A549 (cell line): ENCODE data around the gene SUPV3L1. TPM values are rescaled to one million over a fixed set of nuclear protein-coding genes. Genes with fewer than 3 reads are reported as not detected.
A peak's percentile ranks its signal among the peaks of the same experiment; 100 is the strongest.

Experiments
- ATAC-seq, 2 experiments: fragments of 200-7000 bp in 1 of 2; fragments of >200 bp in 1 of 2; cut with Nextera tagmentation in 1 of 2; cut with Tn5 transposase in 1 of 2; 3 replicates each; pipeline versions ENCODE4 v1.8.0 to v1.9.1; 2018 to 2020; ENCODE audit warnings: mild to moderate bottlenecking in 1 of 2, moderate library complexity in 1 of 2
- CTCF ChIA-PET: fragments of 300-600 bp; sonication (Branson Sonifier 250); formaldehyde crosslinking; extraction: SDS; loops from one replicate; lab custom pipeline; 2021; ENCODE audit warnings: antibody characterized with exemption, inconsistent platforms; lab: Yijun Ruan, JAX
- POLR2A ChIA-PET: fragments of 350-600 bp; formaldehyde crosslinking; extraction: SDS; loops from one replicate; lab custom pipeline; 2021; ENCODE audit warnings: antibody characterized with exemption, inconsistent platforms; lab: Yijun Ruan, JAX
- DNase-seq, 2 experiments: peaks; one replicate each; pipeline versions ENCODE4 v3.0.0 to v3.0.0-alpha.2; 2011 to 2016; ENCODE audit warnings: low read depth in 1 of 2, low spot score in 1 of 2
- FAIRE-seq: peaks from 2 replicates; lab custom pipeline; 2011; peaks lifted over from hg19 to GRCh38; lab: Jason Lieb, UNC
- H3K27ac ChIP-seq, 2 experiments: fragments of >200 bp; sonication (Bioruptor Twin); formaldehyde crosslinking; 3 replicates each; pipeline ENCODE4 v1.5.1; 2016 to 2017
- H3K4me1 ChIP-seq: fragments of >200 bp; sonication (Bioruptor Twin); formaldehyde crosslinking; 3 replicates; pipeline ENCODE4 v1.6.1; 2016
- H3K4me2 ChIP-seq: fragments of >200 bp; sonication (Bioruptor Twin); formaldehyde crosslinking; 3 replicates; pipeline ENCODE4 v1.6.1; 2016
- H3K4me3 ChIP-seq: fragments of >200 bp; sonication (Bioruptor Twin); formaldehyde crosslinking; 3 replicates; pipeline ENCODE4 v1.5.1; 2016
- H3K9me3 ChIP-seq: fragments of >200 bp; sonication (Bioruptor Twin); formaldehyde crosslinking; 3 replicates; pipeline ENCODE4 v1.6.1; 2016
- BHLHE40 ChIP-seq: IDR thresholded peaks from 2 replicates; pipeline ENCODE4 v1.6.1; 2012; ENCODE audit warnings: low read depth, low read length, inconsistent platforms
- CEBPB ChIP-seq, 2 experiments: fragments of >200 bp in 1 of 2; sonication (Bioruptor Twin) in 1 of 2; formaldehyde crosslinking in 1 of 2; IDR thresholded peaks; 2 replicates each; pipeline ENCODE4 v1.6.1; 2012 to 2016
- CHD4 ChIP-seq: fragments of 200-600 bp; sonication (generic); IDR thresholded peaks from 2 replicates; pipeline ENCODE4 v1.6.1; 2016; ENCODE audit warnings: antibody characterized with exemption, mild to moderate bottlenecking, borderline replicate concordance
- FOXS1 ChIP-seq: fragments of 250-450 bp; sonication (Bioruptor Pico); IDR thresholded peaks from 2 replicates; pipeline ENCODE4 v1.5.0; 2020; ENCODE audit warnings: mild to moderate bottlenecking, moderate library complexity
- HDAC2 ChIP-seq: fragments of 200-600 bp; sonication (generic); IDR thresholded peaks from 2 replicates; pipeline ENCODE4 v1.6.1; 2016
- HEYL ChIP-seq: fragments of 250-450 bp; sonication (Bioruptor Pico); IDR thresholded peaks from 2 replicates; pipeline ENCODE4 v1.8.0; 2021; ENCODE audit warnings: mild to moderate bottlenecking, moderate library complexity
- HOXB5 ChIP-seq: fragments of 250-450 bp; sonication (Bioruptor Pico); IDR thresholded peaks from 2 replicates; pipeline ENCODE4 v1.5.0; 2020; ENCODE audit warnings: mild to moderate bottlenecking, moderate library complexity
- JUNB ChIP-seq: fragments of >200 bp; sonication (Bioruptor Twin); formaldehyde crosslinking; IDR thresholded peaks from 2 replicates; pipeline ENCODE4 v1.6.1; 2016
- KDM1A ChIP-seq: fragments of 200-600 bp; sonication (generic); IDR thresholded peaks from 2 replicates; pipeline ENCODE4 v1.6.1; 2016; ENCODE audit warnings: low read depth, mild to moderate bottlenecking
- KDM5A ChIP-seq: fragments of 200-600 bp; sonication (generic); IDR thresholded peaks from 2 replicates; pipeline ENCODE4 v1.6.1; 2016; ENCODE audit warnings: antibody characterized with exemption, mild to moderate bottlenecking
- MAZ ChIP-seq: fragments of 150-350 bp; IDR thresholded peaks from 2 replicates; pipeline ENCODE4 v1.6.1; 2014; ENCODE audit warnings: antibody characterized with exemption, low read depth, low read length, borderline replicate concordance
- NFE2L2 ChIP-seq: fragments of 150-350 bp; conservative IDR thresholded peaks from 2 replicates; pipeline ENCODE4 v1.6.1; 2014; ENCODE audit warnings: low read length
- NPAS2 ChIP-seq: fragments of 250-450 bp; sonication (Bioruptor Pico); IDR thresholded peaks from 2 replicates; pipeline ENCODE4 v1.8.0; 2022; ENCODE audit warnings: mild to moderate bottlenecking, moderate library complexity, borderline replicate concordance
- NR3C1 ChIP-seq: fragments of >200 bp; sonication (Bioruptor Twin); formaldehyde crosslinking; IDR thresholded peaks from 3 replicates; pipeline ENCODE4 v1.6.1; 2017
- POLR2A ChIP-seq: IDR thresholded peaks from 2 replicates; pipeline ENCODE4 v1.6.1; 2012; ENCODE audit warnings: mild to moderate bottlenecking, low read length
- RAD21 ChIP-seq, 2 experiments: fragments of >200 bp in 1 of 2; sonication (Bioruptor Twin) in 1 of 2; formaldehyde crosslinking in 1 of 2; IDR thresholded peaks in 1 of 2; conservative IDR thresholded peaks in 1 of 2; 2 replicates in 1 of 2; 3 replicates in 1 of 2; pipeline ENCODE4 v1.6.1; 2012 to 2018; ENCODE audit warnings: inconsistent platforms in 1 of 2
- RCOR1 ChIP-seq: fragments of 150-350 bp; IDR thresholded peaks from 2 replicates; pipeline ENCODE4 v1.6.1; 2014; ENCODE audit warnings: antibody characterized with exemption, low read length, low read depth
- TP53 ChIP-seq: fragments of 250-450 bp; sonication (Bioruptor Pico); IDR thresholded peaks from 2 replicates; pipeline ENCODE4 v1.5.0; 2021; ENCODE audit warnings: mild to moderate bottlenecking, moderate library complexity
- ZC3H11A ChIP-seq: fragments of 450-650 bp; IDR thresholded peaks from 2 replicates; pipeline ENCODE4 v1.6.1; 2014; ENCODE audit warnings: antibody characterized with exemption, mild to moderate bottlenecking
- ZFP36 ChIP-seq: fragments of 450-650 bp; IDR thresholded peaks from 2 replicates; pipeline ENCODE4 v1.6.1; 2014; ENCODE audit warnings: borderline replicate concordance; ENCODE audit not compliant: partially characterized antibody
- ZNF302 ChIP-seq: fragments of 250-450 bp; sonication (Bioruptor Pico); IDR thresholded peaks from 2 replicates; pipeline ENCODE4 v1.9.0; 2021; ENCODE audit warnings: inconsistent platforms, mild to moderate bottlenecking, moderate library complexity
- ZSCAN20 ChIP-seq: fragments of 250-450 bp; sonication (Bioruptor Pico); IDR thresholded peaks from 2 replicates; pipeline ENCODE4 v1.8.0; 2022; ENCODE audit warnings: mild to moderate bottlenecking, moderate library complexity
- WGBS: methylation state at CpG from one replicate; pipeline ENCODE4 v1.1.6; 2017; ENCODE audit errors: missing lambda C conversion rate; 5-methylcytosine and 5-hydroxymethylcytosine counted together
- polyA plus RNA-seq, 4 experiments: library from polyadenylated mRNA; depleted of rRNA in 3 of 4; stranded (reverse); fragments of >200 nt; fragmentation: RNase III in 1 of 4; extraction: RNeasy Plus Mini Kit Qiagen cat#74134 plus additional on column Dnase treatment in 1 of 4; gene quantifications; 2 replicates in 3 of 4; 3 replicates in 1 of 4; pipeline ENCODE4 v1.2.3, GENCODE V29; 2011 to 2017
- TF ChIP-seq, protein P1 (sequence below): fragments of >200 bp; sonication (Bioruptor Twin); formaldehyde crosslinking; IDR thresholded peaks from 2 replicates; pipeline ENCODE4 v1.6.1; 2016

Gene SUPV3L1
- polyA plus RNA-seq, 2 of the 4 experiments (the other 2 are of a cell fraction) = 31.9 to 57.4 TPM

- Histone ChIP-seq H3K27ac (no peak overlapping the region), H3K4me1 (peaks cover 65% of the 10 kb centered on the region), H3K9me3 (no peaks in the 10 kb centered on the region), H3K4me2 (no peak overlapping the region), H3K4me3 (no peak overlapping the region)
- TF ChIP-seq NPAS2 (CRISPR knock-in tag) (no peak), CHD4 (no peak), JUNB (no peak), FOXS1 (CRISPR knock-in tag) (no peak), HEYL (CRISPR knock-in tag) (no peak)
- ChIA-PET POLR2A (no interaction called here), CTCF (interaction anchor here (1.0 to 2.3 kb wide), 3 partner anchors 9 to 165 kb away, joined by 6 read pairs; no protein-coding TSS in a partner anchor)
- DNase-seq = no peak
- no peak for FAIRE-seq
- ATAC-seq = no peak
- WGBS = 88% methylated on average over 10 of the region's 10 CpGs
Observed at GRCh38 chr10:69225681-69226080, 45.6 kb downstream of the SUPV3L1 start.

GRCh38 chr10:69226919-69227450, 47.0 kb downstream of the SUPV3L1 start:
- FAIRE-seq = no peak
- no peak overlapping the region for H3K27ac ChIP-seq
- TF ChIP-seq KDM1A = no peak
- TF ChIP-seq RCOR1 = no peak
- TF ChIP-seq JUNB = no peak
- no peak for TF ChIP-seq NPAS2 (CRISPR knock-in tag)
- no peak for TF ChIP-seq TP53 (CRISPR knock-in tag)
- TF ChIP-seq, all 56 proteins: peak for 0
- Histone ChIP-seq H3K4me3 (no peak overlapping the region), H3K4me2 (no peak overlapping the region), H3K4me1 (peaks cover 64% of the 10 kb centered on the region), H3K9me3 (no peaks in the 10 kb centered on the region)
- no peak for DNase-seq
- ChIA-PET CTCF (interaction anchor here (1.0 to 1.4 kb wide), 3 partner anchors 8 to 164 kb away, joined by 3 to 6 read pairs (median 6); no protein-coding TSS in a partner anchor), POLR2A (no interaction called here)
- 93% methylated on average over 13 of the region's 14 CpGs for WGBS
- ATAC-seq = no peak

DNA sequence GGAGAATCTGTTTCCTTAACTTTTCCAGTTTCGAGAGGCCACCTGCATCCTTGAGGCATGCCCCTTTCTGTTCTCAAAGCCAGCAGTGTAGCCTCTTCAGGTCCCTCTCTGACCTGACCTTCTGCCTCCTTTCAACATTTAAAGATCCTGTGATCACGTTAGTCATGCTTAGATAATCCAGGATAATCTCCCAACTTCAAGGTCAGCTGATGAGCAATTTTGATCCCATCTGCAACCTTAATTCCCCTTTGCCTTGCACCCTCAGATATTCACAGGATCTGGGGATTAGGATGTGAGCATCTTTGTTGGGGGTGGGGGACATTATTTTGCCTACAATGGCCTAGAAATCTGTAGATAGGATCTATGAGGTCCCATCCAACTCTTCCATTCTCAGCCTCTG, 48.1 kb downstream of the SUPV3L1 start:
- ChIA-PET CTCF (interaction anchor here (1.0 to 21.3 kb wide), 5 partner anchors 8 to 170 kb away, joined by 3 to 424 read pairs (median 4); partner anchors contain the start of gene HKDC1), POLR2A (no interaction called here)
- 72% methylated on average over 2 of the region's 2 CpGs for WGBS
- ATAC-seq (no peak), DNase-seq (no peak), FAIRE-seq (no peak)
- Histone ChIP-seq H3K9me3 (no peaks in the 10 kb centered on the region), H3K27ac (no peak overlapping the region), H3K4me2 (no peak overlapping the region), H3K4me3 (no peak overlapping the region), H3K4me1 (peaks cover 65% of the 10 kb centered on the region)
- TF ChIP-seq RAD21 (conservative IDR thresholded peaks at IDR 0.05 in 1 of 2, IDR thresholded peaks at IDR 0.05 in 1 of 2) (no peak), MAZ (no peak), BHLHE40 (no peak)

DNA sequence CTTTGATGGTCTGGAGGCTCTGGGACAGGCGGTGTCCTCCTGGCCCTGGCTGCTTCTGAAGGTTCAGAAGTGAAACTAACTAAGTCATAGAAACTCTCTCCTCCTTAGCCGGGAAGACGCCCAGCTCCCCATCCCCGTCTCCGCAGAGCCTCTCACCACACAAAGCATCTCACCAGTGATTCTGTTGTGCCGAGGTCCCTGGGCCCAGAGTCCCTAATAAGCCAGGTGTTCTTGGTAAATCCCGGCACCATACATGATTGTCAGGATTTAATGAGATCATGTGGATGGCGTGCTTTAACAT, 49.5 kb downstream of the SUPV3L1 start:
- CTCF ChIA-PET = interaction anchor here (0.6 to 21.3 kb wide), 5 partner anchors 10 to 443 kb away, joined by 3 to 424 read pairs (median 3); partner anchors contain the start of gene HKDC1
- peak overlapping the region; percentile 47 for H3K4me2 ChIP-seq
- H3K4me3 ChIP-seq = no peak overlapping the region
- TF ChIP-seq KDM5A (no peak), ZFP36 (no peak), BHLHE40 (no peak), ZSCAN20 (CRISPR knock-in tag) (no peak), POLR2A (no peak), HDAC2 (no peak), KDM1A (no peak), HOXB5 (CRISPR knock-in tag) (no peak), ZNF302 (no peak), CHD4 (no peak), NFE2L2 (no peak), NR3C1 (no peak), ZC3H11A (no peak), CEBPB (IDR thresholded peaks at IDR 0.05) (no peak), RCOR1 (no peak)
- TF ChIP-seq, protein P1, sequence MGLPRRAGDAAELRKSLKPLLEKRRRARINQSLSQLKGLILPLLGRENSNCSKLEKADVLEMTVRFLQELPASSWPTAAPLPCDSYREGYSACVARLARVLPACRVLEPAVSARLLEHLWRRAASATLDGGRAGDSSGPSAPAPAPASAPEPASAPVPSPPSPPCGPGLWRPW = no peak
- POLR2A ChIA-PET = interaction anchor here (0.6 to 0.9 kb wide), 2 partner anchors 50 to 105 kb away, joined by 3 read pairs; partner anchors contain the start of gene SUPV3L1
- peaks cover 59% of the 10 kb centered on the region for H3K4me1 ChIP-seq
- 90% methylated on average over 8 of the region's 8 CpGs for WGBS
- H3K27ac ChIP-seq = peak overlapping the region in 1 of 2 experiments; percentile 68; a peak in 4 of 6 replicates
- no peaks in the 10 kb centered on the region for H3K9me3 ChIP-seq
- no peak for ATAC-seq
- no peak for DNase-seq
- FAIRE-seq = no peak
